Keratinocyte (primary cell): ENCODE results near the gene QSOX2. TPM values are rescaled to one million over a fixed set of nuclear protein-coding genes. Genes with fewer than 3 reads are reported as not detected.

Experiments used
- DNase-seq: peaks from one replicate; pipeline ENCODE4 v3.0.0-alpha.2; 2011; ENCODE audit warnings: low read depth, missing footprints, low spot score
- FAIRE-seq: peaks from 2 replicates; lab custom pipeline; 2011; peaks lifted over from hg19 to GRCh38; lab: Jason Lieb, UNC
- H2AFZ ChIP-seq: 2 replicates; pipeline ENCODE4 v1.6.0; 2012; ENCODE audit warnings: low read length, control low read depth, inconsistent platforms; ENCODE audit not compliant: control insufficient read depth
- H3K27ac ChIP-seq: 2 replicates; pipeline ENCODE4 v1.5.1; 2011; ENCODE audit warnings: low read length; ENCODE audit not compliant: control insufficient read depth, insufficient read depth
- H3K27me3 ChIP-seq: 3 replicates; pipeline ENCODE4 v1.6.0; 2011; ENCODE audit warnings: low read length; ENCODE audit not compliant: control insufficient read depth, insufficient read depth; ENCODE audit errors: extremely low read depth
- H3K36me3 ChIP-seq, 2 experiments: 2 replicates in 1 of 2; 3 replicates in 1 of 2; pipeline ENCODE4 v1.5.1; 2011; ENCODE audit warnings: low read length in 2 of 2, mild to moderate bottlenecking in 1 of 2; ENCODE audit not compliant: control insufficient read depth in 2 of 2, insufficient read depth in 2 of 2; ENCODE audit errors: extremely low read depth in 1 of 2
- H3K4me1 ChIP-seq: 3 replicates; pipeline ENCODE4 v1.5.1; 2011; ENCODE audit warnings: low read length; ENCODE audit not compliant: control insufficient read depth, insufficient read depth; ENCODE audit errors: extremely low read depth
- H3K4me2 ChIP-seq: 3 replicates; pipeline ENCODE4 v1.6.0; 2011; ENCODE audit warnings: low read depth, low read length; ENCODE audit not compliant: control insufficient read depth, insufficient read depth; ENCODE audit errors: extremely low read depth
- H3K4me3 ChIP-seq, 3 experiments: fragments of 200-600 bp in 1 of 3; sonication (generic) in 1 of 3; 2 replicates in 2 of 3; 3 replicates in 1 of 3; pipeline ENCODE4 v1.5.1; 2011 to 2016; ENCODE audit warnings: low read length in 3 of 3, mild to moderate bottlenecking in 3 of 3, control low read depth in 2 of 3, inconsistent platforms in 1 of 3, low read depth in 1 of 3, mixed read lengths in 1 of 3, mixed run types in 1 of 3, moderate library complexity in 1 of 3; ENCODE audit not compliant: control insufficient read depth in 2 of 3, insufficient read depth in 2 of 3; ENCODE audit errors: extremely low read depth in 1 of 3
- H3K79me2 ChIP-seq: 2 replicates; pipeline ENCODE4 v1.6.0; 2012; ENCODE audit warnings: low read length; ENCODE audit not compliant: control insufficient read depth, insufficient read depth
- H3K9ac ChIP-seq: 3 replicates; pipeline ENCODE4 v1.6.0; 2011; ENCODE audit warnings: low read length; ENCODE audit not compliant: control insufficient read depth, insufficient read depth; ENCODE audit errors: extremely low read depth
- H3K9me1 ChIP-seq: 3 replicates; pipeline ENCODE4 v1.6.0; 2011; ENCODE audit warnings: low read length; ENCODE audit not compliant: control insufficient read depth, insufficient read depth; ENCODE audit errors: extremely low read depth
- H3K9me3 ChIP-seq: 2 replicates; pipeline ENCODE4 v1.5.1; 2012; ENCODE audit warnings: low read depth, low read length; ENCODE audit not compliant: control insufficient read depth
- H4K20me1 ChIP-seq: 3 replicates; pipeline ENCODE4 v1.6.0; 2011; ENCODE audit warnings: low read length; ENCODE audit not compliant: control insufficient read depth, insufficient read depth; ENCODE audit errors: extremely low read depth
- EZH2 ChIP-seq: IDR thresholded peaks from one replicate; pipeline ENCODE4 v1.6.1; 2012; ENCODE audit warnings: inconsistent platforms, mild to moderate bottlenecking, low read length, moderate library complexity
- dilution Hi-C: fragments of 300-500 bp; cut with MboI; formaldehyde crosslinking; loops from one replicate; pipeline ENCODE4 v1.7.0; 2020; ENCODE audit warnings: low sequenced_read_pairs; ENCODE audit not compliant: extremely low pct_ligation_motif_present
- polyA plus RNA-seq, 5 experiments: library from polyadenylated mRNA; depleted of rRNA in 3 of 5; stranded (reverse) in 3 of 5; stranded (forward) in 1 of 5; unstranded in 1 of 5; fragments of >200 nt; gene quantifications; 1 replicate in 1 of 5; 2 replicates in 3 of 5; 3 replicates in 1 of 5; pipeline versions ENCODE4 v1.2.1 to v1.2.3, GENCODE V29; 2011 to 2012; ENCODE audit warnings: missing spikeins in 2 of 5, low read depth in 1 of 5, low replicate concordance in 1 of 5
- TF ChIP-seq, protein P1 (sequence below), 3 experiments: IDR thresholded peaks in 1 of 3; conservative IDR thresholded peaks in 1 of 3; optimal IDR thresholded peaks in 1 of 3; 2 replicates in 2 of 3; 3 replicates in 1 of 3; pipeline versions ENCODE3 to v1.5.1; 2011; ENCODE audit warnings: low read length in 3 of 3, mild to moderate bottlenecking in 3 of 3, moderate library complexity in 2 of 3, control low read depth in 1 of 3, inconsistent platforms in 1 of 3; ENCODE audit not compliant: insufficient read depth in 2 of 3; ENCODE audit errors: extremely low read depth in 1 of 3

The QSOX2 gene
- polyA plus RNA-seq, 1 donor (not counting 4 experiments of a cell fraction or from before 2014, with no cell fraction given): 11.9 TPM

- peaks cover 21% of the 10 kb centered on the region for H3K79me2 ChIP-seq
- peaks cover 28% of the 10 kb centered on the region for H4K20me1 ChIP-seq
- FAIRE-seq: no peak
Measured at GRCh38 chr9:136235709-136236455, 9.7 kb downstream of the QSOX2 start.

GRCh38 chr9:136235171-136235570, 10.4 kb downstream of the QSOX2 start:
- peaks cover 28% of the 10 kb centered on the region for H4K20me1 ChIP-seq
- peaks cover 4% of the 10 kb centered on the region for H3K9me1 ChIP-seq
- H3K9ac ChIP-seq: no peak overlapping the region
- H3K4me1 ChIP-seq: peaks cover 5% of the 10 kb centered on the region
- no peaks in the 10 kb centered on the region for H3K9me3 ChIP-seq
- no peaks in the 10 kb centered on the region for H3K27me3 ChIP-seq
- TF ChIP-seq EZH2: no peak
- TF ChIP-seq, protein P1, sequence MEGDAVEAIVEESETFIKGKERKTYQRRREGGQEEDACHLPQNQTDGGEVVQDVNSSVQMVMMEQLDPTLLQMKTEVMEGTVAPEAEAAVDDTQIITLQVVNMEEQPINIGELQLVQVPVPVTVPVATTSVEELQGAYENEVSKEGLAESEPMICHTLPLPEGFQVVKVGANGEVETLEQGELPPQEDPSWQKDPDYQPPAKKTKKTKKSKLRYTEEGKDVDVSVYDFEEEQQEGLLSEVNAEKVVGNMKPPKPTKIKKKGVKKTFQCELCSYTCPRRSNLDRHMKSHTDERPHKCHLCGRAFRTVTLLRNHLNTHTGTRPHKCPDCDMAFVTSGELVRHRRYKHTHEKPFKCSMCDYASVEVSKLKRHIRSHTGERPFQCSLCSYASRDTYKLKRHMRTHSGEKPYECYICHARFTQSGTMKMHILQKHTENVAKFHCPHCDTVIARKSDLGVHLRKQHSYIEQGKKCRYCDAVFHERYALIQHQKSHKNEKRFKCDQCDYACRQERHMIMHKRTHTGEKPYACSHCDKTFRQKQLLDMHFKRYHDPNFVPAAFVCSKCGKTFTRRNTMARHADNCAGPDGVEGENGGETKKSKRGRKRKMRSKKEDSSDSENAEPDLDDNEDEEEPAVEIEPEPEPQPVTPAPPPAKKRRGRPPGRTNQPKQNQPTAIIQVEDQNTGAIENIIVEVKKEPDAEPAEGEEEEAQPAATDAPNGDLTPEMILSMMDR (optimal IDR thresholded peaks at IDR 0.05 in 1 of 3, IDR thresholded peaks at IDR 0.05 in 1 of 3, conservative IDR thresholded peaks at IDR 0.05 in 1 of 3; ENCODE audit: extremely low read depth in 1 of 3, insufficient read depth in 2 of 3, low read length in 3 of 3): no peak
- no peak overlapping the region for H2AFZ ChIP-seq
- no peak overlapping the region for H3K4me2 ChIP-seq
- no peak overlapping the region for H3K4me3 ChIP-seq
- H3K79me2 ChIP-seq: peaks cover 18% of the 10 kb centered on the region
- no peak for DNase-seq
- peaks cover 3 to 7% of the 10 kb centered on the region in 2 experiments for H3K36me3 ChIP-seq
- H3K27ac ChIP-seq: no peak overlapping the region
- FAIRE-seq: no peak
- dilution Hi-C loops: no loop called here

More at GRCh38 chr9:136235709-136236455, 9.7 kb downstream of the QSOX2 start:
- no peak overlapping the region for H3K27ac ChIP-seq
- H3K4me3 ChIP-seq: no peak overlapping the region
- no peak overlapping the region for H3K4me2 ChIP-seq
- H2AFZ ChIP-seq: no peak overlapping the region
- DNase-seq: no peak
- dilution Hi-C loops: no loop called here
- H3K4me1 ChIP-seq: peaks cover 5% of the 10 kb centered on the region
- H3K9me1 ChIP-seq: peaks cover 4% of the 10 kb centered on the region
- H3K27me3 ChIP-seq: no peaks in the 10 kb centered on the region
- no peaks in the 10 kb centered on the region for H3K9me3 ChIP-seq
- H3K9ac ChIP-seq: no peak overlapping the region
- H3K36me3 ChIP-seq: peaks cover 3 to 7% of the 10 kb centered on the region in 2 experiments
- no peak for TF ChIP-seq EZH2
- TF ChIP-seq, protein P1 (optimal IDR thresholded peaks at IDR 0.05 in 1 of 3, IDR thresholded peaks at IDR 0.05 in 1 of 3, conservative IDR thresholded peaks at IDR 0.05 in 1 of 3; ENCODE audit: extremely low read depth in 1 of 3, insufficient read depth in 2 of 3, low read length in 3 of 3): no peak
